SU-DHL-6 (cell line): ENCODE data around the gene MKNK2.
A peak's percentile ranks its signal among the peaks of the same experiment; 100 is the strongest.

Experiments
- H2AFZ ChIP-seq: fragments of 200-600 bp; sonication (generic); 2 replicates; pipeline ENCODE4 v1.6.1; 2014; ENCODE audit warnings: low read depth, mild to moderate bottlenecking, moderate library complexity, mixed read lengths, antibody characterized with exemption, low read length; ENCODE audit not compliant: severe bottlenecking
- H3F3A ChIP-seq: fragments of 200-600 bp; shearing (Covaris generic); 2 replicates; pipeline ENCODE4 v1.6.0; 2016; ENCODE audit warnings: antibody characterized with exemption, mild to moderate bottlenecking; ENCODE audit not compliant: insufficient read depth
- H3K27ac ChIP-seq: fragments of 200-600 bp; sonication (generic); 2 replicates; pipeline ENCODE4 v1.5.1; 2016; ENCODE audit warnings: low read depth, mild to moderate bottlenecking, low read length, moderate library complexity, mixed read lengths
- H3K27me3 ChIP-seq: fragments of 200-600 bp; sonication (generic), shearing (Covaris generic); 2 replicates; pipeline ENCODE4 v1.6.0; 2014; ENCODE audit warnings: mild to moderate bottlenecking, low read length
- H3K36me3 ChIP-seq: fragments of 200-600 bp; sonication (generic); 2 replicates; pipeline ENCODE4 v1.6.1; 2014; ENCODE audit warnings: mild to moderate bottlenecking, low read length, mixed read lengths
- H3K4me2 ChIP-seq: fragments of 300-600, 200-600 bp; shearing (Covaris generic), sonication (generic); 2 replicates; pipeline ENCODE4 v1.6.0; 2014; ENCODE audit warnings: low read length, low read depth, mild to moderate bottlenecking; ENCODE audit not compliant: poor library complexity, severe bottlenecking
- H3K4me3 ChIP-seq: fragments of 200-600 bp; sonication (generic); 2 replicates; pipeline ENCODE4 v1.5.1; 2014; ENCODE audit warnings: antibody characterized with exemption, low read length, mild to moderate bottlenecking, mixed read lengths; ENCODE audit not compliant: insufficient read depth, poor library complexity, severe bottlenecking
- H3K79me2 ChIP-seq: fragments of 200-600 bp; sonication (generic); 2 replicates; pipeline ENCODE4 v1.6.1; 2014; ENCODE audit warnings: mild to moderate bottlenecking, low read length, moderate library complexity; ENCODE audit not compliant: insufficient read depth
- H3K9ac ChIP-seq: fragments of 200-600 bp; sonication (generic); 2 replicates; pipeline ENCODE4 v1.7.0; 2014; ENCODE audit warnings: mild to moderate bottlenecking, low read length
- H3K9me2 ChIP-seq: fragments of 200-600 bp; sonication (generic); replicated peaks from 2 replicates; pipeline ENCODE4 v1.6.1; 2014; ENCODE audit warnings: low read length; ENCODE audit not compliant: insufficient read depth
- H3K9me3 ChIP-seq: fragments of 200-600 bp; sonication (generic); 2 replicates; pipeline ENCODE4 v1.6.1; 2014; ENCODE audit warnings: low read length, mixed read lengths; ENCODE audit not compliant: insufficient read depth
- H4K20me1 ChIP-seq: fragments of 200-600 bp; sonication (generic); 2 replicates; pipeline ENCODE4 v1.6.1; 2014; ENCODE audit warnings: low read depth, mild to moderate bottlenecking, antibody characterized with exemption, low read length, moderate library complexity, mixed read lengths
- EZH2phosphoT487 ChIP-seq: fragments of 200-600 bp; sonication (generic), shearing (Covaris generic); conservative IDR thresholded peaks from 2 replicates; pipeline ENCODE4 v1.6.1; 2018; ENCODE audit warnings: mild to moderate bottlenecking, antibody characterized with exemption, low read length, moderate library complexity, mixed read lengths
- TF ChIP-seq, protein P1 (sequence below): fragments of 200-600 bp; sonication (generic); IDR thresholded peaks from one replicate; pipeline ENCODE4 v1.5.1; 2017; ENCODE audit warnings: antibody characterized with exemption, mild to moderate bottlenecking, low read length, moderate library complexity; ENCODE audit not compliant: insufficient read depth, poor library complexity, severe bottlenecking

MKNK2 gene

DNA sequence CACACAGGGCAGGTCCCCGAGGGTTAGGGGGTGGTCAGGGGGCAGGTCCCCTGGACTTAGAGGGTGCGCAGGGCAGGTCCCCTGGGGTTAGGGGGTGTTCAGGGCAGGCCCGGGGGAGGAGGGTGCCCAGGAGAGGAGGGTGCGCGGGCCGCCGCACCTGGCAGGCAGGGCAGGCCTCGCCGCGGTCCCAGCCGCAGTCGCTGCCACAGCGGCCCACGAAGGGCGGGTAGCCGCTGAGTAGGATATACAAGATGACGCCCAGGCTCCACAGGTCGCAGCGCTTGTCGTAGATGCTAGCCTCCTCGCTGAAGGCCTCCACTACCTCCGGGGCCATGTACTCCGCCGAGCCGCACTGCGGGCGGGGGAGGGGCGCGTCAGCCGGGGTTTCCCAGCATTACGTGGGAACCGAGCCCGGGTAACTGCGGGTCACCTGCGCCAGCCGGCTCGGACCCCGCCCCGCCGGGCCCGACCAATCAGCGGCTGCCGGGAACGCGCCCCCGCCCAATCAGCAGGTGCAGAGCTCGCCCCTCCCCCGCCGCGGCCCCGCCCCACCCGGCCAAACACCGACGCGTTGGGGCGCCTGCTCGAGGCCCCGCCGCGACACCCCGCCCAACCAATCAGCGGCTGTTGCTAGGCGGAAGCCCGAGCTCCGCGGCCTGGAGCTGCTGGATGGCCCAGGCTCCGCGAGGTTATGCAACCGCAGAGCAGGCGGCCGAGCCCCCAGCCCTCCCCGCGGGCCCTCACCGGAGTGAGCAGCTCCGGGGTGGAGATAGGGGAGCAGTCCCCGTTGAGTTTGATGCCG lies 9.2 kb downstream of the MKNK2 start:
- H3K4me3 ChIP-seq, result peak overlapping the region; percentile 41
- H3K36me3 ChIP-seq, result no peaks in the 10 kb centered on the region
- H2AFZ ChIP-seq, result no peak overlapping the region
- no peak for TF ChIP-seq EZH2phosphoT487
- TF ChIP-seq, protein P1, sequence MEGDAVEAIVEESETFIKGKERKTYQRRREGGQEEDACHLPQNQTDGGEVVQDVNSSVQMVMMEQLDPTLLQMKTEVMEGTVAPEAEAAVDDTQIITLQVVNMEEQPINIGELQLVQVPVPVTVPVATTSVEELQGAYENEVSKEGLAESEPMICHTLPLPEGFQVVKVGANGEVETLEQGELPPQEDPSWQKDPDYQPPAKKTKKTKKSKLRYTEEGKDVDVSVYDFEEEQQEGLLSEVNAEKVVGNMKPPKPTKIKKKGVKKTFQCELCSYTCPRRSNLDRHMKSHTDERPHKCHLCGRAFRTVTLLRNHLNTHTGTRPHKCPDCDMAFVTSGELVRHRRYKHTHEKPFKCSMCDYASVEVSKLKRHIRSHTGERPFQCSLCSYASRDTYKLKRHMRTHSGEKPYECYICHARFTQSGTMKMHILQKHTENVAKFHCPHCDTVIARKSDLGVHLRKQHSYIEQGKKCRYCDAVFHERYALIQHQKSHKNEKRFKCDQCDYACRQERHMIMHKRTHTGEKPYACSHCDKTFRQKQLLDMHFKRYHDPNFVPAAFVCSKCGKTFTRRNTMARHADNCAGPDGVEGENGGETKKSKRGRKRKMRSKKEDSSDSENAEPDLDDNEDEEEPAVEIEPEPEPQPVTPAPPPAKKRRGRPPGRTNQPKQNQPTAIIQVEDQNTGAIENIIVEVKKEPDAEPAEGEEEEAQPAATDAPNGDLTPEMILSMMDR, result no peak
- H4K20me1 ChIP-seq, result peaks cover 7% of the 10 kb centered on the region; the same call in 1 of the 2 replicates
- H3K79me2 ChIP-seq, result peaks cover 3% of the 10 kb centered on the region
- peaks cover 18% of the 10 kb centered on the region for H3F3A ChIP-seq
- peak overlapping the region; percentile 69 for H3K27ac ChIP-seq
- no peaks in the 10 kb centered on the region for H3K9me2 ChIP-seq
- peak overlapping the region; percentile 49 for H3K9ac ChIP-seq
- H3K9me3 ChIP-seq, result no peaks in the 10 kb centered on the region
- H3K27me3 ChIP-seq, result no peaks in the 10 kb centered on the region
- H3K4me2 ChIP-seq, result peak overlapping the region; percentile 54

DNA sequence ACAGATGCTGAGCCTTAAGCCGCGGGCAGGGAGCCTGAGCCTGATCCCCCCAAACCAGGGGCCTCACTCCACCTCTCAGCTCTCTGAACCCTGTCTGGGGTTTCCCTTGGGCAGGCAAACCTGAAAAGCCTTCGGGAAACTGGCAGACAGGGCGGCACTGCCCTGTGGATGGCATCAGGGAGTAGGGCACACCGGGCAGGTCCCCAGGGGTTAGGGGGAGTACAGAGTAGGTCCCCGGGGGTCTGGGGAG lies 9.7 kb downstream of the MKNK2 start:
- H3K36me3 ChIP-seq, result no peaks in the 10 kb centered on the region
- TF ChIP-seq, protein P1, result no peak
- no peak for TF ChIP-seq EZH2phosphoT487
- H3K4me3 ChIP-seq, result peak overlapping the region; percentile 35
- H3K79me2 ChIP-seq, result no peaks in the 10 kb centered on the region
- no peak overlapping the region for H2AFZ ChIP-seq
- peaks cover 7% of the 10 kb centered on the region; the same call in 1 of the 2 replicates for H4K20me1 ChIP-seq
- peaks cover 19% of the 10 kb centered on the region for H3F3A ChIP-seq
- no peaks in the 10 kb centered on the region for H3K27me3 ChIP-seq
- peak overlapping the region; percentile 43 for H3K9ac ChIP-seq
- peak overlapping the region; percentile 57 for H3K27ac ChIP-seq
- H3K4me2 ChIP-seq, result peak overlapping the region; percentile 48
- no peaks in the 10 kb centered on the region for H3K9me3 ChIP-seq
- H3K9me2 ChIP-seq, result no peaks in the 10 kb centered on the region

DNA sequence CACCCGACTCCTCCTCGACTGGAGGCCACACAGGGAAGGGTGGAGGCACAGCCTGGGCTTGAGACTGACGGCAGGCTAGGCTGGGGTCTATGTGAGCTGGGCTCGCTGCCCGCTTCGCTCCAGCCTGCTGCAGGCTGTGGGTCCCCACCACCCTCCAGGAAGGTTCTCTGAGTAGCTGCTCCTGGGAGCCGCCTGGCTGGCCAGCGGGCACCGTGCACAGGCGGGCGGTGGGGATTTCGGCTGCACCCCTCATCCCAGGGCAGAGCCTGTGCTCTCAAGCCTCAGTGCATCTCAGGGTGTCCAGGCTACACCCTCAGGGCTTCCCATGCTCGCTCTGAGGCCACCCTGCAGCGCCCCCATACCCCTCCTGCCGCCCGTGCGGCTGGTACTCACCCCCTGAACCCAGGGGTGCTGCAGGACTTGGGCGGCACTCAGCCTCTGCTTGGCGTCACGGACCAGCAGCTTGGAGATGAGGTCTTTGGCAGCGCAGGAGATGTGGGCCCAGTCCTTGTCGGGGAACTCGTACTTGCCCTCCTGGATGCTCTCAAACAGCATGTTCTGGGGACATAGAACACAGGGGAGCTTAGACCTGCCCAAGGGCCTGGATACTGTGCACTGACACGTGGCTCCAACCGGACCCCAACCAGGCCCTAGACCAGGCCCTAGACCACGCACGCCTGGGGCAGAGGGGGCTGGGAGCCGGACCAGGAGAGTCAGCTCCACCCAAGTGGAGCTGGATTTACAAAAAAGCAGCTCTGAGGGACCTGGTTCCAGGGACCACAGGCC lies 10.2 kb downstream of the MKNK2 start:
- no peaks in the 10 kb centered on the region for H3K36me3 ChIP-seq
- H3K9me3 ChIP-seq, result no peaks in the 10 kb centered on the region
- TF ChIP-seq, protein P1, result no peak
- no peak for TF ChIP-seq EZH2phosphoT487
- H2AFZ ChIP-seq, result no peak overlapping the region
- H3K9ac ChIP-seq, result peak overlapping the region; percentile 43
- no peaks in the 10 kb centered on the region for H3K27me3 ChIP-seq
- H3K9me2 ChIP-seq, result no peaks in the 10 kb centered on the region
- H4K20me1 ChIP-seq, result peaks cover 7% of the 10 kb centered on the region; the same call in 1 of the 2 replicates
- H3K4me3 ChIP-seq, result no peak overlapping the region
- H3K79me2 ChIP-seq, result no peaks in the 10 kb centered on the region
- H3K4me2 ChIP-seq, result no peak overlapping the region
- H3K27ac ChIP-seq, result peak overlapping the region; percentile 57
- H3F3A ChIP-seq, result peaks cover 19% of the 10 kb centered on the region
